ENCODE results near the gene LAPTM4A. TPM values are rescaled to one million over a fixed set of nuclear protein-coding genes. Genes with fewer than 3 reads are reported as not detected.

The LAPTM4A gene
- total and polyA plus RNA-seq, 10 of the 15 experiments (the other 5 are each of a cell fraction or from before 2014, with no cell fraction given), result 17.8 to 107 (median 45.8) TPM

DNA sequence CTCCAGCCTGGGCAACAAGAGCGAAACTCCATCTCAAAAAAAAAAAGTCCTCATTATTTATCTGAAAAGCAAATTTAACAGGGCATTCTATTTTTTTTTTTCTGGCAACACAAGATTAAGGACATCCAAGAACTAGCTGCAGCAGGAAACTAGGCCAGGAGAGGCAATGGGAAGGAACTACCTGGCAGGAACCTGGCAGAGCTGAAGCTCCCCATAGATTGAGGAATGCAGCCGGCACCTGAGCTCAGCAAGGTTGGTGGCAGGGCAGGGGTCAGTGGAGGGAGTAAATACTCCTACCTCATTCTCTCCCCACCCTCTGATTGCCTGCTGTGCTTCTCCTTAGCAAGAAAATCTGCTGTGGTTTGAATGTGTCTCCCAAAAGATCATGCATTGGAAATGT lies 30.4 kb upstream of the LAPTM4A start:
- SMC1A ChIA-PET (ENCODE audit: uncharacterized antibody, unreplicated experiment), result no interaction called here
- no peaks in the 10 kb centered on the region for H3K4me1 ChIP-seq (ENCODE audit: control insufficient read depth, insufficient read depth, low read length)
- WGBS (ENCODE audit: insufficient coverage, insufficient replicate concordance, low lambda C conversion rate, missing lambda C conversion rate), result 17% methylated on average over 2 of the region's 2 CpGs
- H3K79me2 ChIP-seq (ENCODE audit: control insufficient read depth, insufficient read depth, low read length), result no peaks in the 10 kb centered on the region
- no peaks in the 10 kb centered on the region for H4K20me1 ChIP-seq (ENCODE audit: control insufficient read depth, insufficient read depth)
- intact Hi-C loops (cut with micrococcal nuclease; ENCODE audit: unreplicated experiment), result no loop called here
- in situ Hi-C loops (cut with MboI), result no loop called here
- H3K36me3 ChIP-seq (ENCODE audit: control insufficient read depth in 2 of 2, insufficient read depth in 2 of 2, low read length in 1 of 2), result no peaks in the 10 kb centered on the region
- POLR2A ChIA-PET, result no interaction called here
- FAIRE-seq, result no peak
- BruUV-seq (replicated peaks), result no TSS peak
- no peak for ATAC-seq
- CTCF ChIA-PET, result no interaction called here
- TF ChIP-seq SIX5 (IDR thresholded peaks at IDR 0.05; ENCODE audit: low read depth, low read length, severe bottlenecking) (no peak), ZNF274 (IDR thresholded peaks at IDR 0.05; ENCODE audit: insufficient read depth, insufficient read length) (no peak), ZNF207 (IDR thresholded peaks at IDR 0.05; ENCODE audit: borderline replicate concordance) (no peak), YBX1 (IDR thresholded peaks at IDR 0.05) (no peak), STAT3 (IDR thresholded peaks at IDR 0.05; ENCODE audit: low read depth, low read length) (no peak), ESRRA (IDR thresholded peaks at IDR 0.05; ENCODE audit: low read length) (no peak), EGR1 (IDR thresholded peaks at IDR 0.05; ENCODE audit: borderline replicate concordance in 1 of 2, low read depth in 2 of 2, low read length in 2 of 2) (no peak), SREBF1 (IDR thresholded peaks at IDR 0.05; ENCODE audit: low read length) (no peak), BACH1 (IDR thresholded peaks at IDR 0.05; ENCODE audit: borderline replicate concordance) (no peak), SMAD5 (IDR thresholded peaks at IDR 0.05; ENCODE audit: low read depth) (no peak), YY1 (IDR thresholded peaks at IDR 0.05; ENCODE audit: low read depth, low read length) (no peak)
- TF ChIP-seq, protein P1, sequence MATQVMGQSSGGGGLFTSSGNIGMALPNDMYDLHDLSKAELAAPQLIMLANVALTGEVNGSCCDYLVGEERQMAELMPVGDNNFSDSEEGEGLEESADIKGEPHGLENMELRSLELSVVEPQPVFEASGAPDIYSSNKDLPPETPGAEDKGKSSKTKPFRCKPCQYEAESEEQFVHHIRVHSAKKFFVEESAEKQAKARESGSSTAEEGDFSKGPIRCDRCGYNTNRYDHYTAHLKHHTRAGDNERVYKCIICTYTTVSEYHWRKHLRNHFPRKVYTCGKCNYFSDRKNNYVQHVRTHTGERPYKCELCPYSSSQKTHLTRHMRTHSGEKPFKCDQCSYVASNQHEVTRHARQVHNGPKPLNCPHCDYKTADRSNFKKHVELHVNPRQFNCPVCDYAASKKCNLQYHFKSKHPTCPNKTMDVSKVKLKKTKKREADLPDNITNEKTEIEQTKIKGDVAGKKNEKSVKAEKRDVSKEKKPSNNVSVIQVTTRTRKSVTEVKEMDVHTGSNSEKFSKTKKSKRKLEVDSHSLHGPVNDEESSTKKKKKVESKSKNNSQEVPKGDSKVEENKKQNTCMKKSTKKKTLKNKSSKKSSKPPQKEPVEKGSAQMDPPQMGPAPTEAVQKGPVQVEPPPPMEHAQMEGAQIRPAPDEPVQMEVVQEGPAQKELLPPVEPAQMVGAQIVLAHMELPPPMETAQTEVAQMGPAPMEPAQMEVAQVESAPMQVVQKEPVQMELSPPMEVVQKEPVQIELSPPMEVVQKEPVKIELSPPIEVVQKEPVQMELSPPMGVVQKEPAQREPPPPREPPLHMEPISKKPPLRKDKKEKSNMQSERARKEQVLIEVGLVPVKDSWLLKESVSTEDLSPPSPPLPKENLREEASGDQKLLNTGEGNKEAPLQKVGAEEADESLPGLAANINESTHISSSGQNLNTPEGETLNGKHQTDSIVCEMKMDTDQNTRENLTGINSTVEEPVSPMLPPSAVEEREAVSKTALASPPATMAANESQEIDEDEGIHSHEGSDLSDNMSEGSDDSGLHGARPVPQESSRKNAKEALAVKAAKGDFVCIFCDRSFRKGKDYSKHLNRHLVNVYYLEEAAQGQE (IDR thresholded peaks at IDR 0.05; ENCODE audit: low read depth, low read length), result no peak
- TF ChIP-seq, protein P2, sequence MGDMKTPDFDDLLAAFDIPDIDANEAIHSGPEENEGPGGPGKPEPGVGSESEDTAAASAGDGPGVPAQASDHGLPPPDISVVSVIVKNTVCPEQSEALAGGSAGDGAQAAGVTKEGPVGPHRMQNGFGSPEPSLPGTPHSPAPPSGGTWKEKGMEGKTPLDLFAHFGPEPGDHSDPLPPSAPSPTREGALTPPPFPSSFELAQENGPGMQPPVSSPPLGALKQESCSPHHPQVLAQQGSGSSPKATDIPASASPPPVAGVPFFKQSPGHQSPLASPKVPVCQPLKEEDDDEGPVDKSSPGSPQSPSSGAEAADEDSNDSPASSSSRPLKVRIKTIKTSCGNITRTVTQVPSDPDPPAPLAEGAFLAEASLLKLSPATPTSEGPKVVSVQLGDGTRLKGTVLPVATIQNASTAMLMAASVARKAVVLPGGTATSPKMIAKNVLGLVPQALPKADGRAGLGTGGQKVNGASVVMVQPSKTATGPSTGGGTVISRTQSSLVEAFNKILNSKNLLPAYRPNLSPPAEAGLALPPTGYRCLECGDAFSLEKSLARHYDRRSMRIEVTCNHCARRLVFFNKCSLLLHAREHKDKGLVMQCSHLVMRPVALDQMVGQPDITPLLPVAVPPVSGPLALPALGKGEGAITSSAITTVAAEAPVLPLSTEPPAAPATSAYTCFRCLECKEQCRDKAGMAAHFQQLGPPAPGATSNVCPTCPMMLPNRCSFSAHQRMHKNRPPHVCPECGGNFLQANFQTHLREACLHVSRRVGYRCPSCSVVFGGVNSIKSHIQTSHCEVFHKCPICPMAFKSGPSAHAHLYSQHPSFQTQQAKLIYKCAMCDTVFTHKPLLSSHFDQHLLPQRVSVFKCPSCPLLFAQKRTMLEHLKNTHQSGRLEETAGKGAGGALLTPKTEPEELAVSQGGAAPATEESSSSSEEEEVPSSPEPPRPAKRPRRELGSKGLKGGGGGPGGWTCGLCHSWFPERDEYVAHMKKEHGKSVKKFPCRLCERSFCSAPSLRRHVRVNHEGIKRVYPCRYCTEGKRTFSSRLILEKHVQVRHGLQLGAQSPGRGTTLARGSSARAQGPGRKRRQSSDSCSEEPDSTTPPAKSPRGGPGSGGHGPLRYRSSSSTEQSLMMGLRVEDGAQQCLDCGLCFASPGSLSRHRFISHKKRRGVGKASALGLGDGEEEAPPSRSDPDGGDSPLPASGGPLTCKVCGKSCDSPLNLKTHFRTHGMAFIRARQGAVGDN (IDR thresholded peaks at IDR 0.05), result no peak
- TF ChIP-seq, protein P3, sequence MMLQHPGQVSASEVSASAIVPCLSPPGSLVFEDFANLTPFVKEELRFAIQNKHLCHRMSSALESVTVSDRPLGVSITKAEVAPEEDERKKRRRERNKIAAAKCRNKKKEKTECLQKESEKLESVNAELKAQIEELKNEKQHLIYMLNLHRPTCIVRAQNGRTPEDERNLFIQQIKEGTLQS (IDR thresholded peaks at IDR 0.05; ENCODE audit: borderline replicate concordance, extremely low read depth, low read depth, low read length), result no peak
- H3K4me3 ChIP-seq, result no peak overlapping the region
- no peaks in the 10 kb centered on the region; a peak in 1 of 4 replicates for H3K27me3 ChIP-seq (replicated peaks in 1 of 2; ENCODE audit: control insufficient read depth in 2 of 2, insufficient read depth in 2 of 2, low read length in 1 of 2)
- H3K9ac ChIP-seq (ENCODE audit: control insufficient read depth, insufficient read depth, low read length), result no peak overlapping the region
- no peak for DNase-seq (ENCODE audit: low read depth, low spot score)
- H3K9me3 ChIP-seq (replicated peaks; ENCODE audit: control insufficient read depth, insufficient read depth, low read length), result no peaks in the 10 kb centered on the region
- no peak overlapping the region for H3K27ac ChIP-seq (ENCODE audit: control insufficient read depth, insufficient read depth)
- RAD21 ChIA-PET (ENCODE audit: unreplicated experiment), result no interaction called here
- no peak overlapping the region for H3K4me2 ChIP-seq (ENCODE audit: control insufficient read depth, insufficient read depth)
- H2AFZ ChIP-seq (ENCODE audit: control insufficient read depth, low read depth, low read length), result no peak overlapping the region
